AG04449 (cell line): ENCODE measurements around the gene SLF2.
"Not testable (repeated sequence)": the region's sequence is repeated elsewhere in the genome, so short reads cannot be mapped to it uniquely, and the experiment has no call there.

Experiments
- CTCF ChIA-PET: fragments of 350-600 bp; formaldehyde crosslinking; extraction: SDS; loops from one replicate; lab custom pipeline; 2021; ENCODE audit warnings: antibody characterized with exemption; lab: Yijun Ruan, JAX
- POLR2A ChIA-PET: fragments of 400-600, 350-600 bp; formaldehyde crosslinking; extraction: SDS; loops from one replicate; lab custom pipeline; 2020; ENCODE audit warnings: antibody characterized with exemption, inconsistent platforms; lab: Yijun Ruan, JAX
- DNase-seq: peaks from one replicate; pipeline ENCODE4 v3.0.0-alpha.2; 2010; ENCODE audit warnings: low read depth, low spot score
- H3K4me3 ChIP-seq: 2 replicates; pipeline ENCODE4 v1.5.1; 2011; ENCODE audit warnings: low read depth, mild to moderate bottlenecking, control low read depth, low read length
- TF ChIP-seq, protein P1 (sequence below): IDR thresholded peaks from one replicate; pipeline ENCODE4 v1.5.1; 2011; ENCODE audit warnings: mild to moderate bottlenecking, moderate library complexity, low read length, control low read depth, inconsistent platforms; ENCODE audit not compliant: insufficient read depth; ENCODE audit errors: missing control alignments

SLF2 gene

DNA sequence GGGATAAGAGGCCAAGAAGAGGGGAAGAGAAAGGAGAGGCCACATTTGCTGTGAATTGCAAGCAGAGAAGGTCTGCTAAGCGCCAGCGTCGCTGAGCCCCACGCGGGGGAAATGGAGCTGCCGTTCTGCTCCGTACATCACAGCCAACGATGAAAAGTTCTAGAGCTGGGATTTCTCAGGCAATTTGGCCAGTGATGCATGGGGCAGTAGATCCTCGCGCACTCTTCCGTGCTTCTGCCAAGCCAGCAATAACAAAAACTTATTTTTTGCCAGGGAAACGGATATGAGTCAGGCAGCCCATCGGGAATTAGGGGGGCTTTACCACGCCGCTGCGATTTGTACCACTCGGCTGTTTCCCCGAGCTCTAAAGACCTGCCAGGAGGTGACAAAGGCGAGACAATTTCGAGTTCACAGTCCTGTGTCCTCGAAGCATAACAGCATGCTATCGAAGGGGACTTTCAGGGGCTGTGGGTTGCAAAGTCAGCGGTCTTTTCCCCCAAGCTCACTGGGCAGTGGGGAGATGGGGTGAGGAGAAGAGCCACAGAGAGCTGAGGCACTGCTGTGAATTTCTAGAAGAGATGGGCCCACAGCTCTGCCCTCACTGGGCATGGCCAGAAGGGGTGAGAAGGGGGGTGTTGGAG lies 30.0 kb upstream of the SLF2 start:
- DNase-seq, result no peak
- ChIA-PET POLR2A (interaction anchor here (0.6 to 1.4 kb wide), 2 partner anchors 347 to 352 kb away, joined by 3 to 5 read pairs; partner anchors contain the start of gene HIF1AN), CTCF (interaction anchor here (0.8 to 13.6 kb wide), 8 partner anchors 10 to 544 kb away, joined by 3 to 235 read pairs (median 18); partner anchors contain the start of genes HIF1AN and SEC31B)
- no peak overlapping the region for H3K4me3 ChIP-seq
- TF ChIP-seq, protein P1, sequence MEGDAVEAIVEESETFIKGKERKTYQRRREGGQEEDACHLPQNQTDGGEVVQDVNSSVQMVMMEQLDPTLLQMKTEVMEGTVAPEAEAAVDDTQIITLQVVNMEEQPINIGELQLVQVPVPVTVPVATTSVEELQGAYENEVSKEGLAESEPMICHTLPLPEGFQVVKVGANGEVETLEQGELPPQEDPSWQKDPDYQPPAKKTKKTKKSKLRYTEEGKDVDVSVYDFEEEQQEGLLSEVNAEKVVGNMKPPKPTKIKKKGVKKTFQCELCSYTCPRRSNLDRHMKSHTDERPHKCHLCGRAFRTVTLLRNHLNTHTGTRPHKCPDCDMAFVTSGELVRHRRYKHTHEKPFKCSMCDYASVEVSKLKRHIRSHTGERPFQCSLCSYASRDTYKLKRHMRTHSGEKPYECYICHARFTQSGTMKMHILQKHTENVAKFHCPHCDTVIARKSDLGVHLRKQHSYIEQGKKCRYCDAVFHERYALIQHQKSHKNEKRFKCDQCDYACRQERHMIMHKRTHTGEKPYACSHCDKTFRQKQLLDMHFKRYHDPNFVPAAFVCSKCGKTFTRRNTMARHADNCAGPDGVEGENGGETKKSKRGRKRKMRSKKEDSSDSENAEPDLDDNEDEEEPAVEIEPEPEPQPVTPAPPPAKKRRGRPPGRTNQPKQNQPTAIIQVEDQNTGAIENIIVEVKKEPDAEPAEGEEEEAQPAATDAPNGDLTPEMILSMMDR, result no peak

DNA sequence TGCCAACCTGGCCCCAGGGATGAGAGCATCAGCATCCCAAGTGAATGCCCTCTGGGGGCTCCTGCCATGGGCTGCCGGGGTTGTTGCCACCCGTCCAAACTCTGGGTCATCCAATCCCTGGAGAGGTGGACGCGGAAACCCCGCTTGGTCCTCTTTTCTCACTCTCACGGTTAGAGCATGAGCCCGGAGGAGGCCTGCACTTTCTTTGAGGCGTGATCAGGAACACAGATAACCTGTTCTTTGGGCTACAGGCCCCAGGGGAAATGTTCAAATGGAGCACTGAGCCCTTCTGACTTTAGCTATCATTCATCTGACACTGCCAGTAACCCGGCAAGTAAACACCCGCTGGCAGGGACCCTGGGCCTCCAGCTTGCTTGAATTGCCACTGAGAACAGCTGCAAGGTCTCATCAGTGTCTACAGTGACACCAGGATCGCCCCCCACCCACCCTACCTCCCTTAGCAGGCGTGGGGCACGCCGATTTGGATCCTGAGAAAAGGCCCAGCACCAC lies 29.4 kb upstream of the SLF2 start:
- POLR2A ChIA-PET, result no interaction called here

DNA sequence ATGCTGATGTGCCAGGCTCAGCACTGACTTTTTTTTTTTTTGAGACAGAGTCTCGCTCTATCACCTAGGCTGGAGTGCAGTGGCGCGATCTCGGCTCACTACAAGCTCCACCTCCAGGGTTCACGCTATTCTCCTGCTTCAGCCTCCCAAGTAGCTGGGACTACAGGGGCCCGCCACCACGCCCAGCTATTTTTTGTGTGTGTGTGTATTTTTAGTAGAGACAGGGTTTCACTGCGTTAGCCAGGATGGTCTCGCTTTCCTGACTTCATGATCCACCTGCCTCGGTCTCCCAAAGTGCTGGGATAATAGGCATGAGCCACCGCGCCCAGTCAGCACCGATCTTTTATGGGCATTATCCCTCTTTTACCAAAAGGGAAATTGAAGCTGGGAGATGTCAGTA lies 27.2 kb upstream of the SLF2 start:
- ChIA-PET POLR2A (interaction anchor here (0.6 kb wide), 1 partner anchor 28 kb away, joined by 3 read pairs; no protein-coding TSS in a partner anchor), CTCF (interaction anchor here (1.0 to 1.7 kb wide), 2 partner anchors 10 to 323 kb away, joined by 3 to 5 read pairs; no protein-coding TSS in a partner anchor)
- not testable (repeated sequence) for DNase-seq, H3K4me3 ChIP-seq

More for the DNA sequence above, 29.4 kb upstream of the SLF2 start:
- no peak overlapping the region for H3K4me3 ChIP-seq
- CTCF ChIA-PET, result interaction anchor here (0.8 to 13.6 kb wide), 4 partner anchors 11 to 544 kb away, joined by 4 to 235 read pairs (median 14); no protein-coding TSS in a partner anchor
- TF ChIP-seq, protein P1, result no peak
- DNase-seq, result no peak

DNA sequence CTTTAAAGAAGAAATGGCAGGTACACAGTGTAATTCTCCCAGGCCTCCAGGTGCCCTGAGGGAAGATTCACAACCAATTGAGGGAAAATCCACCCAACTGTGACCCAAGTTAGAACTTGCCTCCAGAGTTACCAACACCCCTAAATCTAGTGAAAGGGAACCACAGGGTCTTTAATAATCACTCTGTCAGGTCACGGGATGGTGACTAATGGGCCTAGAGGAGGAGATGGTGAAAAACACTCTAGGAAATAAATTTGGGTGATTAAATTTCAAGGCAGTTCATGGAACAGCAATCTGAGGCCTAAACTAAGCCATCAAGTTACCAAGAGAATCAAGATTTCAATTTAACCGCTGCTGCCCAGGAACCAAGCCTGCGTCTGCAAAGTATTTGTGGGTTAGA lies 26.7 kb upstream of the SLF2 start:
- DNase-seq, result no peak
- TF ChIP-seq, protein P1, result no peak
- POLR2A ChIA-PET, result interaction anchor here (0.6 kb wide), 1 partner anchor 27 kb away, joined by 3 read pairs; no protein-coding TSS in a partner anchor
- H3K4me3 ChIP-seq, result no peak overlapping the region
- CTCF ChIA-PET, result interaction anchor here (1.0 to 1.7 kb wide), 2 partner anchors 10 to 324 kb away, joined by 3 to 5 read pairs; no protein-coding TSS in a partner anchor

DNA sequence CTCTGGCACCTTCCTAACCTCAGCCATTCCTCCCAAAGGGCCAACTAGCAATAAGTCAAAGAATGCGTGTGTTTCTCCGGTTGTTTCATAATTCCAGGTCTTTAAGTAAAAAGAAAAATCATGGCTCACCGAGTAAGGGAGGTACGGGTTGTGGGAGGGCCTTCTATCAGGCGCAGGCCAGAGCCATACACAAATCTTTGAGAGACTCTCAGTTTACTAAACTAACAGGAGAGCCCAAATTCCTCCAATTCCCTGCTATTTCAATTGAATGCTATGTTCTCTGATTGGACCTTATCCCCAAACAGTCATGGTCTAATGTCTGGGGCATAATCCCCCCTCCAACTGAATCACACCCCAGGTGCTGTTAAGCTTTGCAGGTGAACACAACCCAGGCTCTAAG lies 26.2 kb upstream of the SLF2 start:
- no peak for DNase-seq
- TF ChIP-seq, protein P1, result no peak
- ChIA-PET CTCF (interaction anchor here (0.8 to 3.0 kb wide), 6 partner anchors 8 to 368 kb away, joined by 3 to 41 read pairs (median 4); partner anchors contain the start of gene HIF1AN), POLR2A (no interaction called here)
- no peak overlapping the region for H3K4me3 ChIP-seq

DNA sequence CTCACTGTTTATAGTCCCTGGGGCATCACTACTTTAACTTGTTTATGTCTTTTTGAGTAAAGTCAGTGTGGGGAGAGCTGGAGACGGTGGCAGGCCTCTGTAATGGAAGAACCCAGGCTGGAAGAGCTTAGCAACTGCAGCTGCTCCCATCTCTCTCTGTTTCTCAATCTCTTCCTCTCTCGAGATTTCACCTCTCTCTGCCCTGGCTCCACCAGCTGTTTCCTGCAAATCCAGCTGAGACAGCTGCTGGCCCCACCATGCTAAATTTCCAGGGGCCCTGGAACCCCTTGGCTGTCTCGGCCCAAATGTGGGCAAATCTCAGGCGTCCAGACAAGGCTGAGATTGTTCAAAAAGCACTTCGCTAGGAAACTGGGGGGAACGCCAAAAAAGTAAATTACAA lies 25.8 kb upstream of the SLF2 start:
- ChIA-PET POLR2A (no interaction called here), CTCF (interaction anchor here (0.8 to 3.0 kb wide), 6 partner anchors 8 to 368 kb away, joined by 3 to 41 read pairs (median 4); partner anchors contain the start of gene HIF1AN)
- H3K4me3 ChIP-seq, result no peak overlapping the region
- TF ChIP-seq, protein P1, result no peak
- DNase-seq, result no peak
